ENCODE results near the gene ASAP2.
A peak's percentile ranks its signal among the peaks of the same experiment; 100 is the strongest.

The ASAP2 gene

GRCh38 chr2:9205963-9206948 lies at the start of gene ASAP2:
Gene ASAP2 (plus strand): TSS chr2:9206812. CDS start chr2:9207105, 293 bp downstream.
- TF ChIP-seq CTCF (IDR thresholded peaks at IDR 0.05; ENCODE audit: low read depth, low read length, missing control alignments) = peak; percentile 82
- peak within 1 kb of the TSS; percentile 85 for H3K4me3 ChIP-seq (replicated peaks; ENCODE audit: low read depth, low read length)

GRCh38 chr2:9158786-9159779 lies 47.5 kb upstream of the ASAP2 start:
- no peak for TF ChIP-seq CTCF (IDR thresholded peaks at IDR 0.05; ENCODE audit: low read depth, low read length, missing control alignments)
- no peak for DNase-seq (ENCODE audit: extremely low read depth, low read depth)
- no peak overlapping the region for H3K4me3 ChIP-seq (replicated peaks; ENCODE audit: low read depth, low read length)

More at GRCh38 chr2:9205963-9206948, at the start of gene ASAP2:
- no peak for DNase-seq (ENCODE audit: extremely low read depth, low read depth)

GRCh38 chr2:9160732-9161131 lies 45.9 kb upstream of the ASAP2 start:
- no peak for DNase-seq (ENCODE audit: extremely low read depth, low read depth)
- TF ChIP-seq CTCF (IDR thresholded peaks at IDR 0.05; ENCODE audit: low read depth, low read length, missing control alignments) = no peak
- no peak overlapping the region for H3K4me3 ChIP-seq (replicated peaks; ENCODE audit: low read depth, low read length)

GRCh38 chr2:9162841-9163240 lies 43.8 kb upstream of the ASAP2 start:
- DNase-seq (ENCODE audit: extremely low read depth, low read depth) = no peak
- no peak overlapping the region for H3K4me3 ChIP-seq (replicated peaks; ENCODE audit: low read depth, low read length)
- TF ChIP-seq CTCF (IDR thresholded peaks at IDR 0.05; ENCODE audit: low read depth, low read length, missing control alignments) = no peak

- no peak for TF ChIP-seq CTCF (IDR thresholded peaks at IDR 0.05; ENCODE audit: low read depth, low read length, missing control alignments)
- H3K4me3 ChIP-seq (replicated peaks; ENCODE audit: low read depth, low read length) = no peak overlapping the region
- no peak for DNase-seq (ENCODE audit: extremely low read depth, low read depth)
Observed at GRCh38 chr2:9163306-9164111, 43.1 kb upstream of the ASAP2 start.

GRCh38 chr2:9164112-9164608 lies 42.5 kb upstream of the ASAP2 start:
- no peak for DNase-seq (ENCODE audit: extremely low read depth, low read depth)

More at GRCh38 chr2:9164112-9164608, 42.5 kb upstream of the ASAP2 start:
- TF ChIP-seq CTCF (IDR thresholded peaks at IDR 0.05; ENCODE audit: low read depth, low read length, missing control alignments) = no peak
- H3K4me3 ChIP-seq (replicated peaks; ENCODE audit: low read depth, low read length) = no peak overlapping the region

Data from HFF-Myc (cell line).